HG02852 (cell line): ENCODE results near the gene PRPS1.
"Not testable (repeated sequence)": the region's sequence is repeated elsewhere in the genome, so short reads cannot be mapped to it uniquely, and the experiment has no call there.

Experiments used
- ATAC-seq: cut with Tn5 transposase; IDR thresholded peaks from one replicate; pipeline ENCODE4 v1.9.1; 2021; ENCODE audit warnings: mild to moderate bottlenecking, moderate library complexity; ENCODE audit not compliant: unreplicated experiment

The PRPS1 gene

DNA sequence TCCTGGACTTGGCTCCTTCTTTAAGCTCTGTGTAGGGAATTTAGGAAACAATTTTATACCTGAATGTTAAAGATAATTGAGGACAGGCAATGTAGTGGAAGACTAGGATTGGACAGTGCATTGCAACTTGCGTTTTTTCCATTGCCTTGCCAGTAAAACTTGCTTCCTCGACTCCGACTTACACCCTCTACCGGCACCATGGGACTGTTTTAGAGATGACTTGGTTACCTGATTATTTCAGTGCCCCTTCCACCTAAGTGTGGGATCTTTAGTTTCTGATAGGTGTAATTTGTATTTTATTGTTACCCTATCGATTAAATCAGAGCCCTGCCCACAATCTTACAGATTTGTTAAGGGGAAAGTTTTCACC lies 1.2 kb downstream of the PRPS1 start:
- no peak for ATAC-seq

DNA sequence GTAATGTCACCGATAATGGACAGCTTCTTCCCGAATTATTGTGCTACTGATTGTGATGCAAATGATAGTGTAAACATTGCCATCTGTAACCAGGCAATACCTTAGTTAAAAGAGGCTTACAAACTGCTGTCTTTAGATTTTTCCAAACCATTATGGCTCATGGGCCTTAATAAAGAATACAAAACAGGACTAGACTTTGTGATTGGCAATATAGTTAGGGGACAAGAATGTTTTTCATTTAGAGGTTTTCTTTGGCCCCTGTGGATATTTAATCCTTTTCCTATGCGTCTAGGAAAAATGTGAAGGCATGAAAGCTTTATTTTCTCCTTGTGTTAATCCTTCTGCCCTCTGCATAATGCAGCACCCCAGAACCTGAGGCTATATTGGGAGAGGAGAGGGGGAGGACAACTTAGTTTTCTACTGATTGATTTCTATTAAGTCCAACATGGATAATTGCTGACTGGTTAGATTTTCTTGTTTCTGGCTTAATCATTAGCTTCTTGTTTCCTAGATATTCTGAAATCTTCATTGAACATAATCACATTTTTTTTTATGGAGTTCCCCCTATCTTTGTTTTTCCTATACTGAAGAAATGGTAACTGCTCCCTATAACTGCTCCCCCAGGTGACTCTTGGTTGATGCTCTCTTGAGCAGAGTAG lies 1.9 kb downstream of the PRPS1 start:
- no peak for ATAC-seq

DNA sequence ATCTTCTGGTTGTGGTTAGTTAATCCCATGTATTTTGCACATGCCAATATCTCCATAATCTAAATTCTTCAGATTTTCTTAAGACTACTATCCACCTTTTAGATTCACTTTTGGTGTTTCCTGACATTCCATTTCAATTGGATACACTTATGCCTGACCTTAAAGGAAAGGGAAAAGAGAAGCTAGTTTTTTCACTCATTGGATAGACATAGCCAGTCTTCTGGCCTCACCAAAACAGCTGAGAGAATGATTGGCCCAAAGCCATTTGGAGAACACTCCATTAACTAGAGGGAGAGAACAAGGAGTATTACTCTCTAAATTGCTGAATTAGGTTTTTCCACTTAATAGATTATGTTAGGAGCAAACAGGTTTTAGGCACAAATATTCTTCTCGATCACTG lies 4.0 kb downstream of the PRPS1 start:
- ATAC-seq, result no peak

DNA sequence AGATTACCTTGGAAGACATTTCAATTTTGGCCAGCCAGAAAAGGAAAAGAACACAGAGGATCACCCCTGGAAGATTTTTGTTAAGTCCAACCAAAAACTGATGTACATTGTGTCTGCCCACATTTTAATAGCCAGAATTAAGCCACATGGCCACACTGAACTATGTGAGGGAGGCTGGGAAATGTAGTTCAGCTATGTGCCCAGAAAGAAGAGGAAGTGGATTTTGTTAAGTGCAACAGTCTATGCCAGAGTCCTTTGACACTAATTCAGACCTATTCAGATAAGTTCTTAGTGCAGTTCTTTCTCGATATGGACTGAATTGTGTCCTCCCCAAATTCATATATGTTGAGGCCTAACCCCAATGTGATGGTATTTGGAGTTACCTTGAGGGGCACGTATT lies 18.4 kb downstream of the PRPS1 start:
- no peak for ATAC-seq

DNA sequence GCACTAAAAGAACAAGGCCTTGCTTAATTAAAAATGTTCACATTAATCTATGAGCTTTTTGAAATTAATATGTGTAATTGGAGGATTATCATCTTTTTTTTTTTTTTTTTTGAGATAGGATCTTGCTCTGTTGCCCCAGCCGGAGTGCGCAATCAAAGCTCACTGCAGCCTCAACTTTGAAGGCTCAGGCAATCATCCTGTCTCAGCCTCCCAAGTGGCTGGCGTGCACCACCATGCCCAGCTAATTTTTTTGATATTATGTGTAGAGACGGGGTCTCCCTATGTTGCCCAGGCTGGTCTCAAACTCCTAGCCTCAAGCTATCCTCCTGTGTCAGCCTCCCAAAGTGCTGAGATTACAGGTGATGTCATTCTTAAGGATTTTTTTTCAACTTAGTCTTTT lies 20.0 kb downstream of the PRPS1 start:
- ATAC-seq, result no peak

DNA sequence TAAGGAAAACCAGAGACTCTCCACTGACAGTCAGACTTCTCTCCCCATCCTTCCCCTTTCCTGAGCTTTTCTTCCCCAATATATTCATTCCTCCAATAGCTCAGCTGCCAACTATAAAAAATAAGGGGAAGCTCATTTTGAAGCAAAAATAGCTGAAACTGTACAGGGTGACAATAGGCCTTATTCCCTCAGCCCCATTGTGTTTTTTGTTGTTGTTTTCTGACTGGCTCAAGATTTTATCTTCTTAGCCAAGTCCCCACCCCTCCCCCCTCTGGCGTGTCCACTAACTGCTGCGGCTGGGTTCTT lies 26.2 kb downstream of the PRPS1 start:
- no peak for ATAC-seq

DNA sequence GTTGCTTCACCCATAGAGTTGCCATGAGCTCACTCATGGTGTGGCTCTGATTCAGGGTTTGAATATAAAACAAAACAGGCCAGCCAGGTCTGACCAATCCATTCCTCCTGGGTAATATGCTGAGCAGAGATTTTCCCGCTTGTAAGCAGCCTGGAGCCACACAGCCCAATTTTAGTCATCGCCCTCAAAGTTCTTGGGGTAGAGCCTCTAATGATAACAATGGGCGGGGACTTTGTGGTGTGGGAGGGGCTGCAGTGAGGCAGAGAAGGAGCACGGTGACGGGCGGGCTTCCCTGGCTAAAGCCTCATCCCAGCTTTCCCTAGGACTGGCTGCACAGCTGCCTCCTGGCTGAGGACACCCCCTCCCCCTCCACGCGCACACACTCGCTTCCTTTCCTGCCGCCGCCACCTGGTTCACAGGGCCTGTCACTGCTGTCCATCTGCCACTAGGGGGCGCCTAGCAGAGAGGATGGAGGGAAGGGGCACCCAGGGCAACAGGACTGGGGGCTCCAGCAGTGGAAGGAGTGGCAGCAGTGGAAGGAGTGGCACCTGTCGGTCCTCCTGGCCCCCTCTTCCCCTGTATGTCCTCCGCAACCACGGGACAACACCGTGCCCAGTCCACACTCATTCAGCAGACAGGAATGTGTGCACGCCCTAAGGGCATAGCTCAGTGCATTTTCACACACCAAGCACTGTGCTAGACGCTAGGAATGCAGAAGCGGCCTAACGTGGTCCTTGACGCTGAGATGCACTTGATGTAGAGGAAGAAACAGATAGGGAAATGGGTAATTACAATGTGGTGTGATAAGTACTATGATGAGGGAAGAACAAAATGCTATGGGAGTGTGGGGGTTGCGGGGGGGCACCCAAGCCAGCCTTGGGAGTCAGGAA lies 26.8 kb downstream of the PRPS1 start:
- ATAC-seq, result peak; percentile 74

DNA sequence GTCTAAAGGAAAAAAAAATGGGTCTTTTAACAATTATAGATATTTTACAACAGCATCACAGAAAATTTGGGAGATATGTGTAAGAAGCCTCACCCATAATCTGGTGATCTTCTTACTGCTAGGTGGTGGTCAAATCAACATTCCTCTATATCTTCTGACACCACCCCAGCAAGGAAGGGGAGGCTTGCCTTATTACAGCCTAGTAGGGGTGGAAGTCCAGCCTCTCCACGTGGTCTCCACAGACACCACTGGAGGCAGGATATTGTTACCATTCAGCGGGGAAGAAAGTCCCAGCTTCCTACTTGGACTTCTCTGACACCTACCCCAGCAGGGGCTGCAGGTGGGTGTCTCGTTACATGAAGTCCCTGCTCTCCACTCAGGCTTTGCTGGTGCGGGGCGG lies 28.7 kb downstream of the PRPS1 start:
- ATAC-seq, result no peak

DNA sequence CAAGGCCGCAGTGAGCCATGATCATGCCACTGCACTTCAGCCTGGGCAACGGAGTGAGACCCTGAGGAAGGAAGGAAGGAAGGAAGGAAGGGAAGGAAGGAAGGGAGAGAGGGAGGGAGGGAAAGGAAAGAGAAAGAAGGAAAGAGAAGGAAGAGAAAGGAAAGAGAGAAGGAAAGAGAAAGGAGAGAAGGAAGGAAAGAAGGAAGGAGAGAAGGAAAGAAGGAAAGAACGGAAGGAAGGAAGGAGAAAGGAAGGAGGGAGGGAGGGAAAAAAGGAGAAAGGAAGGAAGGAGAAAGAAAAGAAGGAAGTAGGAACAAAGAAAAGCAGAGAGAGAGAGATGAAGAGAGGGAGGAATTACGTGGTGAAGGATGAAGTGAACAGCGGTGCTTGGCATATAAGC lies 30.4 kb downstream of the PRPS1 start:
- ATAC-seq, result no peak

DNA sequence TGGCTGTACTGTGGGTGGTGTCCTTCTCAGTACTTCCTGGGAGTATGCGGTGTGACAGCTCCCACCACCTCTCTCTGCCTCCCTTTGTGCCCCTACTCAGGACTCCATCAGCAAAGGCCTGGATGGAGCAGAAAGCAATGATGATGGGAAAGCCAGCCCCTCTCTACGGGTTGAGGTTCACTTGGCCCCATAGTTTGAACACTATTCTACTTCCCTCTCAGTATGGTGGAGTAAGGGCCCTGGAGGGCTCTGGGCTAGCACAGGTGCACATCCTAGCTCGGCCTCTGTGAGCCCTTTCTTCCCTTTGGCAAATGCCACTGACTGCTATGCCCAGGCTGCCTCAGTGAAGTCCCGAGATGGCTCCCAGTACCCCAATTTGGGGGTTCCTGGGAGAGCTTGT lies 31.0 kb downstream of the PRPS1 start:
- no peak for ATAC-seq

DNA sequence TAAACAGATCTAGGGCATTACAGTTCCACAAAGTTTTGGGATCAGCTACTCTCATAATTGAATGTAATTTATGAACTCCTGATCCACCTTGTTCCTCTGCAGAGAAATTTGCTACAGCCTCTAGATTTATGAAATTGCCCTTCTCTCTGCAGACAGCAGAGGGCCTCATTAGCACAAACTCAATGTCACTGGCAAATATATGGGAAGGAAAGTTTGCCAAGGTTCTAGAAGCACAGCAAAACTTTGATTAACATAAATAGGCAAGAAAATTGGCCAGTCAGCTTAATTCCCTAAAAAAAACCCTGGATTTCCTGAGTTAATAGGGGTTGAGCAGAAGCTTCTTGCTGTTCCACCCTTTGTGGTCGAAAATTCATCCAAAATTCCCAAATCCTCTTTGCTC lies 31.5 kb downstream of the PRPS1 start:
- no peak for ATAC-seq

DNA sequence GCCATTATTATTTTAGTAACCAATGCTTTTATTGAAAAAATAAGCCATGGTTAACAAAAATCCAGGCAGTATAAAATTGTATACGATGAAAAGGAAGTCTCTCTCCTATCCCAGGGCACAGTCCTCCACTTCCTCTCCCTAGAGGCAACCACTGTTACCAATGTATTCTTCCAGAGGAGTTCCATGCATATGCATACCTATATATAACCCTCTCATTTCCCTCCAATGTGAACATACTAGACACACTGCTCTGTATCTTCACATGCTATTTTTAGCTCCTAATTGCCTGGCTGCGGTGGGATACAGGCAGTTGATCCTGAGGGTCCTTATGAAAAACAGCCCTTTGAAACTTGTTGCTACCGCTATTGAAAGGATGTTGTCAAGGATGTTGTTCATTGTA lies 33.8 kb downstream of the PRPS1 start:
- ATAC-seq, result no peak

DNA sequence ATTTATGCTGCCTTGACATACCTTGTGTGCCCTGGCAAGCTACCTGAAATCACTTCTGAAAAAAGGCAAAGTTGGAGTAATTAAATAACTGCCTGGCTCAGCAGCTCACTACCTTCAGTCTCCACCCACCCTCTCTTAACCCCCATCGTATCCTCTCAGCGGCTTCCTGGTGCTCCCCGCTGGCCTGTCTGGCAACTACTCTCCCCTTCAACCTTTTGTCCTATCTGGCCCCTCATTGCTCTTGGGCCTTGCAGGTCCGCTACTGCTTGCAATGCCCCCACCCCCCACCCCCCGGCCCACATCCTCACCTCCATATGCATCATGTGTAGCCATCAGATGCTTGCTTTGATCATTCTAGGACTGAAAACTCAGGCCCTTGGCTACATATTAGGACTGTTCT lies 34.5 kb downstream of the PRPS1 start:
- no peak for ATAC-seq

DNA sequence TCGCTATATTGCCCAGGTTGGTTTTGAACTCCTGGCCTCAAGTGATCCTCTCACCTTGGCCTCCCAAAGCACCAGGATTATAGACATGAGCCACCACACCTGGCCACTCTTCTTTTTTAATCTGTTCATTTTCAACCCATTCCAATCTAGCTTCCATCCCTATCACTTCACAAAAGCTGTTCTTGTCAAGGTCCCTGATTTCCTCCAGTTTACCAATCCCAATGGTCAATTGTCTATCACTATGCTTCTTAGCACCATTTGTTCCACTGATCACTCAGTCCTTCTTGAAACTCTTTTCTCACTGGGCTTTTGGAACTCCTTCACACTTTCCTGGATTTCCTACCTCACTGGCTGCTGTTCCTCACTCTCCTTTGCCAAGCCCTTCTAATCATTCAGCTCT lies 38.6 kb downstream of the PRPS1 start:
- ATAC-seq, result no peak

DNA sequence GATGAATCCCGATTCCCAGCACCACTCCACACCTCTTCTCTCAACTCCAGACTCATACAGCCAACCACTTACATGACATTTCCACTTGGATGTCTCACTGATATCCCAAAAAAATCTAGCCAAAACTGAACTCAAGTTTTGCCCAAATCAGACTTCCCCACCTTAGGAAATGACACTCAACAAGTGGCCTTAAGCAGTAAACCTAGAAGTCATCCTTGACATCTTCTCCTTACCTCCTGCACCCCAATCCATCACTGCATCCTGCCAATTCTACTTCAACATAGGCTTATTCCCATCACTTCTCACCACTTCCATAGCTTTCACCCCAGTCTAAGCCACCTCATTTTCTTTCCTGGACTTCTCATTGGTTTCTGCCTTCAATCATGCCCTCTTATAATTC lies 39.1 kb downstream of the PRPS1 start:
- ATAC-seq, result no peak

DNA sequence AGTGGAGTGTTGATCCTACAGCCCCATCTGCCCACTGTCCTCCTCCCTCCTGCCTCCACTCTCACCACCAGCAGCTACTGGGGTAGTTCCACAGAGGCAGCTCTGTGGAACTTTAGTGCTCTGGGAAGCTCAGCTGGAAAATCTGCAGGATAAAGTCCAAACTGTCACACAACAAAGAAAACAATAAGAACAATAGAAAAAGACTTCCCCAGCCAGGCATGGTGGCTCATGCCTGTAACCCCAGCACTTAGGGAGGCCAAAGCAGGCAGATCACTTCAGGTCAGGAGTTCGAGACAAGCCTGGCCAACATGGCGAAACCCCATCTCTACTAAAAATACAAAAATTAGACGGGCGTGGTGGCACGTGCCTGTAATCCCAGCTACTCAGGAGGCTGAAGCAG lies 40.4 kb downstream of the PRPS1 start:
- not testable (repeated sequence) for ATAC-seq

DNA sequence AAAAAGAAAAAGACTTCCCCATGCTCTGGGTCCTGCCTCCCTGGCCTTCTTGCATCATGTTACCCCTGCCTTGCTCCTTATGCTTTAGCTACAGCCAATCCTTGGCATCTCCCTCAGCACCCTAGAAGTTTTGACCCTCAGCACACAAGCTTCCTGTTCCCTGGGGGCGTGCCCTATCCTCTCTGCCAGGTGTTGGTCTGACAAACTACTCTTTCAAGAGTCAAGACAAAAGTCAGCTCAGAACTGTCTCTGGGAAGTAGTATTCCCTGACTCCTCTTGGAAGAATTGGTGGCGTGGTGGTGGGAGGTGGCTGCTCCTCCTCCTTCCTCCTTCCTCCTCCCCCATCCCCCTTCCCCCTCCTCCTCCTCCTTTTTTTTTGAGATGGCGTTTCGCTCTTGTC lies 41.0 kb downstream of the PRPS1 start:
- no peak for ATAC-seq

DNA sequence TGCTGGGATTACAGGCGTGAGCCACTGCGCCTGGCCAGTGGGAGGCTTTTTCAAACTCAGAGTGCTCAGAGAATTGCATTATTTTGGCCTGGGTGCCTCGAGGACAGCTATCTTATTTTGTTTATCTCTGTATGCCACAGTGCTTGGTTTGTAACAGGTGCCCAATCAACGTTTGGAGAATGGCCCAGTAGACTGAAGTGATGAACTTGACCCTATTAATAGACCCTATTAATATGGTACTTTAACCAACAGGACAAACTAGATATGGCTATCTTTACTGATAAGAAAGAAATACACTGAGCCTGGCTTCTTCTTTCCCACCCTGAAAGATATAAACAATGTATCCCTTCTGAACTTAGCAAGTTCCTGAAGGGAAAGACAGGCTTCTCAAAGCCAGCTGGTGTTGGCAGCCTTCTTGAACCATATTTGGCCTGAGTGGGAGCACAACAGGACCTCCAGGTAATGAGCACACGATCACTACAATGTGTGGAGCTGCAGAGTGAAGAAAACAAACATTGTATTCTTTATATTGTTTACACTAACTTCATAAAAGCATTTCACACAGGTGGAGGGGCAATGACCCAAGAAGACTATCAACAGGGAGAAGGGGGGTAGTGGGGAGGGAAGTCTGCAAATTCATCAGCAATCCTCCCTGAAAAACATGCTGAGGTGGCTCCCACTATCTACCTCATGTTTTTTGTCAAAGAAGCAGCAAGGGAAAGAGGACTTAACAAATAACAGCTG lies 41.7 kb downstream of the PRPS1 start:
- no peak for ATAC-seq

DNA sequence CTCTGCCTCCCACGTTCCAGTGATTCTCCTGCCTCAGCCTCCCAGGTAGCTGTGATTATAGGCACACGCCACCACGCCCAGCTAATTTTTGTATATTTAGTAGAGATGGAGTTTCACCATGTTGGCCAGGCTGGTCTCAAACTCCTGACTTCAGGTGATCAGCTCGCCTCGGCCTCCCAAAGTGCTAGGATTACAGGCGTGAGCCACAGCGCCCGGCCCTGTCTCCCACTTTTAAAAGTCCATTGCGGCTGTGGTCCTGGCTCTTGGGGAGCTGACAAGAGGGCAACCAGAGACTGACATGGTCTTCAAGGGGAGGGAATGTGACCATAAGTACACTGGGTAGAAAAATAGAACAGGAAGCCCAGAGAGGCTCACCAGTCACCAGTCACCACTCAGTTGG lies 42.9 kb downstream of the PRPS1 start:
- not testable (repeated sequence) for ATAC-seq

DNA sequence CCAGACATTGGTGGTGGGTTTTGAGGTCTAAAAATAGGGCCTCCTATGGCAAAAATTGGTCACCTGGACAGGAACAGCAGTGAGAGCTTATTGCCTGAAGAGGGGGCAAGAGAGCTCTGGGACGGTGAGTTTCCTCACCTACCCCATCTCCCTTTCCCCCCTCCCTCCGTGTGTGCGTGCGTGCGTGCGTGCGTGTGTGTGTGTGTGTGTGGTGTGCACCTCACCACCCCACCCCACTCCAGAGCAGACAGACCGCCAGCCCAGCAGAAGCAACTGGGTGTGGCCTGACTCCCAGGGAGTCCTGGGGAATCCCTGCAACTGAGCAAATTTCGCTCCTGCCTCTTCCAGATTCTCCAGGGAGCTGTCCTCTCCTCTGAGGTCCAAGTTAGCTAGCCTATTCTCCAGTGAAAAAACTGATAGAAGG lies 44.7 kb downstream of the PRPS1 start:
- ATAC-seq, result peak; percentile 29

DNA sequence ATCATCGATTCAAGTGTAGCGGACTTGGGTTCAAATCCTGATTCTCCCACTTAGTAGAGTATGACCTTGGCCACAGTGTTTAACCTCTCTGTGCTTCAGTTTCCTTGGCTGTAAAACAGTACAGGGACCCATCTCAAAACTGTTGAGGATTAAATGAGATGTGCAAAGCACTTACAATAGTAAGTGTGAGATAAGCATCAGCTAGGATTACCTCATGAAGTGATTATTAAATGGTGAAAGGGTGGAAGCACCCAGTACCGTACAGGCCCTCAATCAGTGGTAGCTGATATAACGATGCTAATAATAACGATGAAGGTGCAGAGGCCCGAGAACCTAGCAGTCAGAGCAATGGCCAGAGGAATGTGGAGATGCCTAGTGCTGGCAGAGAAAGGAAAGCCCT lies 45.1 kb downstream of the PRPS1 start:
- no peak for ATAC-seq

DNA sequence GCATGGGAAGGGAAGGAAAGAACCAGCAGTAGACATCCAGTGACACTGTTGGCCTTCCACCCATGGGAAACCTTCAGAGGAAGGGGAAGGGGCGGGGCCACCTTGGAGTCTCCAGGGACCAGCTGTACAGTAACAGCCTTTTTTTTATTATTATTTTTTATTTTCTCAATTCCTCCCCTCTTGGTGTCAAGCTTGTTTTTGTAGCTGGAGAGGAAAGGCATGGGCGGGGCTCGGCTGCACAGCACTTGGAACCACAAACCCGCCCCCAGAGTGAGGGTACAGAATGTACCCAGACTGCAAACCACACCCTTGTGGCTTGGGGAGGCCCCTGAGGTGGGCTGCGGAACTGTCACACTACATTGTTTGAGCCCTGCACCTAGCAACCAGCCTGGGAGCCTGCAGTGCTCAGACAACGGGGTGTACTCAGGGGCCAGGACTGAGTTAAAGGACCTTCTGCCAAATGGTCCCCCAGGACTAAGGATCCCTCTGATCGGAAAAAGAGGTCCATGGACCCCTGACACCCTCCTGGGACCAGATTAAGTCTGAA lies 45.7 kb downstream of the PRPS1 start:
- ATAC-seq, result peak; percentile 79
